Measurements from ENCODE around the gene BCL2L12.
"Not testable (repeated sequence)": the region's sequence is repeated elsewhere in the genome, so short reads cannot be mapped to it uniquely, and the experiment has no call there.

- TF ChIP-seq EZH2phosphoT487 (conservative IDR thresholded peaks at IDR 0.05; ENCODE audit: low read length); CTCF (IDR thresholded peaks at IDR 0.05; ENCODE audit: insufficient read depth, low read length, poor library complexity, severe bottlenecking): not testable (repeated sequence)
These were observed 32.5 kb upstream of the BCL2L12 start for GRCh38 chr19:49633273-49633672.
